SK-N-SH (cell line): ENCODE measurements around the gene MYDGF. TPM values are rescaled to one million over a fixed set of nuclear protein-coding genes. Genes with fewer than 3 reads are reported as not detected.
A peak's percentile ranks its signal among the peaks of the same experiment; 100 is the strongest.

Experiments
- CTCF ChIA-PET: fragments of 300-600, 350-600 bp; formaldehyde crosslinking; extraction: SDS; loops from one replicate; lab custom pipeline; 2021; lab: Yijun Ruan, JAX
- POLR2A ChIA-PET: fragments of 350-600 bp; sonication (Branson Sonifier 250); formaldehyde crosslinking; extraction: SDS; loops from one replicate; lab custom pipeline; 2020; ENCODE audit warnings: antibody characterized with exemption, inconsistent platforms; lab: Yijun Ruan, JAX
- DNase-seq: peaks from one replicate; pipeline ENCODE4 v3.0.0; 2012
- H2AFZ ChIP-seq: fragments of 200-600 bp; sonication (generic); 2 replicates; pipeline ENCODE4 v1.8.1; 2016; ENCODE audit warnings: antibody characterized with exemption, mild to moderate bottlenecking, low read depth
- H3F3A ChIP-seq: fragments of 200-600 bp; sonication (generic); replicated peaks from 2 replicates; pipeline ENCODE3; 2016; ENCODE audit warnings: antibody characterized with exemption, mild to moderate bottlenecking; ENCODE audit not compliant: insufficient read depth
- H3K27ac ChIP-seq, 2 experiments: fragments of 200-500 bp in 1 of 2; fragments of 200-600 bp in 1 of 2; sonication (Bioruptor generic) in 1 of 2; sonication (generic), shearing (Covaris generic) in 1 of 2; 2 replicates each; pipeline versions ENCODE4 v1.5.1 to v1.6.1; 2014 to 2016; ENCODE audit warnings: low read depth in 2 of 2, inconsistent platforms in 1 of 2, low read length in 1 of 2, mild to moderate bottlenecking in 1 of 2, mixed read lengths in 1 of 2
- H3K27me3 ChIP-seq: fragments of 200-600 bp; sonication (generic), shearing (Covaris generic); 2 replicates; pipeline ENCODE4 v1.6.1; 2016; ENCODE audit warnings: mixed run types; ENCODE audit not compliant: insufficient read depth
- H3K36me3 ChIP-seq, 2 experiments: fragments of 200-500 bp in 1 of 2; fragments of 200-600 bp in 1 of 2; sonication (Bioruptor generic) in 1 of 2; sonication (generic) in 1 of 2; replicated peaks in 1 of 2; 2 replicates each; pipeline versions ENCODE3 to v1.5.1; 2014 to 2016; ENCODE audit warnings: low read length in 1 of 2, mild to moderate bottlenecking in 1 of 2; ENCODE audit not compliant: insufficient read depth in 2 of 2, control insufficient read depth in 1 of 2
- H3K4me1 ChIP-seq, 2 experiments: fragments of 200-500 bp in 1 of 2; fragments of 200-600 bp in 1 of 2; sonication (Bioruptor generic) in 1 of 2; sonication (generic), shearing (Covaris generic) in 1 of 2; 2 replicates each; pipeline versions ENCODE4 v1.5.1 to v1.6.1; 2014 to 2016; ENCODE audit warnings: low read depth in 1 of 2, low read length in 1 of 2, mixed run types in 1 of 2; ENCODE audit not compliant: insufficient read depth in 2 of 2, control insufficient read depth in 1 of 2
- H3K4me2 ChIP-seq: fragments of 200-600 bp; sonication (generic), shearing (Covaris generic); 2 replicates; pipeline ENCODE4 v1.6.1; 2017; ENCODE audit warnings: mixed run types
- H3K4me3 ChIP-seq, 2 experiments: fragments of 200-500 bp in 1 of 2; fragments of 200-600 bp in 1 of 2; sonication (Bioruptor generic) in 1 of 2; sonication (generic), shearing (Covaris generic) in 1 of 2; 2 replicates each; pipeline versions ENCODE4 v1.5.1 to v1.8.1; 2014 to 2016; ENCODE audit warnings: low read depth in 2 of 2, inconsistent platforms in 1 of 2, low read length in 1 of 2, mild to moderate bottlenecking in 1 of 2, mixed read lengths in 1 of 2, moderate library complexity in 1 of 2
- H3K79me2 ChIP-seq: fragments of 200-600 bp; sonication (generic); 2 replicates; pipeline ENCODE4 v1.8.1; 2017; ENCODE audit warnings: mild to moderate bottlenecking; ENCODE audit not compliant: insufficient read depth
- H3K9ac ChIP-seq: fragments of 200-600 bp; sonication (generic); 2 replicates; pipeline ENCODE4 v1.6.1; 2017; ENCODE audit warnings: mixed run types
- H3K9me2 ChIP-seq: fragments of 200-600 bp; sonication (generic); 2 replicates; pipeline ENCODE4 v1.6.1; 2017; ENCODE audit warnings: mixed run types
- H3K9me3 ChIP-seq: fragments of 200-600 bp; sonication (generic); 2 replicates; pipeline ENCODE4 v1.6.1; 2017; ENCODE audit warnings: mixed run types, mild to moderate bottlenecking, moderate library complexity
- H4K20me1 ChIP-seq: fragments of 200-600 bp; sonication (generic); 2 replicates; pipeline ENCODE4 v1.6.1; 2017; ENCODE audit warnings: mild to moderate bottlenecking, mixed run types; ENCODE audit not compliant: insufficient read depth
- ELF1 ChIP-seq: IDR thresholded peaks from 2 replicates; pipeline ENCODE4 v1.4.0; 2012
- EZH2phosphoT487 ChIP-seq: fragments of 200-600 bp; sonication (generic); IDR thresholded peaks from 2 replicates; pipeline ENCODE4 v1.6.1; 2017; ENCODE audit warnings: low read depth, mixed run types, mild to moderate bottlenecking, antibody characterized with exemption, moderate library complexity, borderline replicate concordance
- FOSL2 ChIP-seq: IDR thresholded peaks from 2 replicates; pipeline ENCODE4 v1.4.0; 2012; ENCODE audit warnings: low read depth, mild to moderate bottlenecking, moderate library complexity, borderline replicate concordance
- FOXJ3 ChIP-seq: sonication (generic); formaldehyde crosslinking; IDR thresholded peaks from 2 replicates; pipeline ENCODE4 v1.5.1; 2020; ENCODE audit warnings: mild to moderate bottlenecking, missing genetic modification reagents
- GABPA ChIP-seq: IDR thresholded peaks from 2 replicates; pipeline ENCODE4 v1.4.0; 2012; ENCODE audit warnings: low read depth, mild to moderate bottlenecking
- GATA2 ChIP-seq: sonication (generic); formaldehyde crosslinking; IDR thresholded peaks from 2 replicates; pipeline ENCODE4 v1.5.0; 2020; ENCODE audit warnings: mild to moderate bottlenecking, missing genetic modification reagents
- JUND ChIP-seq: IDR thresholded peaks from 2 replicates; pipeline ENCODE4 v1.4.0; 2012
- MEF2A ChIP-seq: IDR thresholded peaks from 2 replicates; pipeline ENCODE4 v1.4.0; 2012; ENCODE audit warnings: low read depth, borderline replicate concordance
- MXI1 ChIP-seq: IDR thresholded peaks from 2 replicates; pipeline ENCODE4 v1.6.1; 2012; ENCODE audit warnings: mild to moderate bottlenecking, low read depth, low read length, improper control_type of control experiment
- NFIC ChIP-seq: IDR thresholded peaks from 2 replicates; pipeline ENCODE4 v1.4.0; 2012; ENCODE audit warnings: borderline replicate concordance
- POLR2AphosphoS5 ChIP-seq: IDR thresholded peaks from 2 replicates; pipeline ENCODE4 v1.6.1; 2012; ENCODE audit warnings: low read depth, low read length
- RCOR1 ChIP-seq: fragments of 150-350 bp; IDR thresholded peaks from 2 replicates; pipeline ENCODE4 v1.6.1; 2017; ENCODE audit warnings: antibody characterized with exemption, low read length
- RXRA ChIP-seq: IDR thresholded peaks from 2 replicates; pipeline ENCODE4 v1.4.0; 2012; ENCODE audit warnings: low read depth, mild to moderate bottlenecking, borderline replicate concordance
- SIN3A ChIP-seq: IDR thresholded peaks from 2 replicates; pipeline ENCODE4 v1.6.1; 2012; ENCODE audit warnings: low read depth, mild to moderate bottlenecking, low read length, moderate library complexity, borderline replicate concordance
- SMC3 ChIP-seq: IDR thresholded peaks from 2 replicates; pipeline ENCODE4 v1.6.1; 2012; ENCODE audit warnings: low read depth, low read length, improper control_type of control experiment
- YY1 ChIP-seq: IDR thresholded peaks from 2 replicates; pipeline ENCODE4 v1.4.0; 2012; ENCODE audit warnings: low read depth, mild to moderate bottlenecking
- WGBS: methylation state at CpG from one replicate; pipeline ENCODE4 v1.1.6; 2017; ENCODE audit warnings: low lambda C conversion rate; 5-methylcytosine and 5-hydroxymethylcytosine counted together
- polyA plus RNA-seq, 3 experiments: library from polyadenylated mRNA; depleted of rRNA; stranded (reverse); fragments of >200 nt; gene quantifications; 2 replicates each; pipeline ENCODE4 v1.2.3, GENCODE V29; 2012
- TF ChIP-seq, protein P1 (sequence below): IDR thresholded peaks from 2 replicates; pipeline ENCODE4 v1.6.1; 2012; ENCODE audit warnings: mild to moderate bottlenecking, low read depth, low read length, moderate library complexity
- TF ChIP-seq, protein P2 (sequence below): IDR thresholded peaks from 2 replicates; pipeline ENCODE4; 2012
- TF ChIP-seq, protein P3 (sequence below): IDR thresholded peaks from 2 replicates; pipeline ENCODE4 v1.4.0; 2012; ENCODE audit warnings: low read depth, borderline replicate concordance

MYDGF gene
- polyA plus RNA-seq, 1 of the 3 experiments (the other 2 are of a cell fraction) = 312 TPM

DNA sequence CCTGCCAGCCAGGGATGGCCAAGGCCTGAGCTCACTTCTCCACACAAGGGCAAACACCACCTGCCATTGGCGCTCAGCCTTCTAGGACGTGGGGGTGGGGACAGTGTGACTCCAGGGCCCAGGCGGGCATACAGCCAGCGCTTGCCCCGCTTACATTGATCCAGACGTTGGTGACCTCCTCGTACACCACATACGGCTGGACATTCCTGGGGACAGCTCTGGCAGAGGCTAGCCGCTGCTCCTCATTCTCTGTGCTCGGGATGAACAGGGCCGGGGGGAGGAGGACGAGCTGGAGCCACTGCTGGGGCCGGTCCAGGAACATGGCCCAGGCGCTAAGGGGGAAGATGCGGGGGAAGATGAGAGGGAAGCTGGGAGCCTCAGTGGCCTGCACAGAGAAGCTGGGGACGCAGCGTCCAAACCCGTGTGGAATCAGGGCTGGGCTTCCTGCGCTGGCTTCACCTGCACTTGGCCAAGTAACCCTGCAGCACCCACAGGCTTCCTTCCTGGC, 25.1 kb upstream of the MYDGF start:
- ChIA-PET CTCF (no interaction called here), POLR2A (no interaction called here)
- Histone ChIP-seq H3K36me3 (peaks cover 35 to 53% of the 10 kb centered on the region in 2 experiments), H2AFZ (no peak overlapping the region), H4K20me1 (no peaks in the 10 kb centered on the region), H3K4me1 (peaks cover 0 to 28% of the 10 kb centered on the region in 2 experiments; a peak in 2 of 4 replicates), H3K9me3 (no peaks in the 10 kb centered on the region), H3K4me2 (no peak overlapping the region), H3K4me3 (no peak overlapping the region), H3K27ac (peak overlapping the region in 1 of 2 experiments; percentile 75; a peak in 2 of 4 replicates), H3K9me2 (no peaks in the 10 kb centered on the region), H3F3A (peaks cover 34% of the 10 kb centered on the region)
- WGBS = 97% methylated on average over 16 of the region's 19 CpGs
- no peak for TF ChIP-seq YY1
- no peak for TF ChIP-seq MEF2A
- TF ChIP-seq GABPA = no peak
- TF ChIP-seq, protein P1, sequence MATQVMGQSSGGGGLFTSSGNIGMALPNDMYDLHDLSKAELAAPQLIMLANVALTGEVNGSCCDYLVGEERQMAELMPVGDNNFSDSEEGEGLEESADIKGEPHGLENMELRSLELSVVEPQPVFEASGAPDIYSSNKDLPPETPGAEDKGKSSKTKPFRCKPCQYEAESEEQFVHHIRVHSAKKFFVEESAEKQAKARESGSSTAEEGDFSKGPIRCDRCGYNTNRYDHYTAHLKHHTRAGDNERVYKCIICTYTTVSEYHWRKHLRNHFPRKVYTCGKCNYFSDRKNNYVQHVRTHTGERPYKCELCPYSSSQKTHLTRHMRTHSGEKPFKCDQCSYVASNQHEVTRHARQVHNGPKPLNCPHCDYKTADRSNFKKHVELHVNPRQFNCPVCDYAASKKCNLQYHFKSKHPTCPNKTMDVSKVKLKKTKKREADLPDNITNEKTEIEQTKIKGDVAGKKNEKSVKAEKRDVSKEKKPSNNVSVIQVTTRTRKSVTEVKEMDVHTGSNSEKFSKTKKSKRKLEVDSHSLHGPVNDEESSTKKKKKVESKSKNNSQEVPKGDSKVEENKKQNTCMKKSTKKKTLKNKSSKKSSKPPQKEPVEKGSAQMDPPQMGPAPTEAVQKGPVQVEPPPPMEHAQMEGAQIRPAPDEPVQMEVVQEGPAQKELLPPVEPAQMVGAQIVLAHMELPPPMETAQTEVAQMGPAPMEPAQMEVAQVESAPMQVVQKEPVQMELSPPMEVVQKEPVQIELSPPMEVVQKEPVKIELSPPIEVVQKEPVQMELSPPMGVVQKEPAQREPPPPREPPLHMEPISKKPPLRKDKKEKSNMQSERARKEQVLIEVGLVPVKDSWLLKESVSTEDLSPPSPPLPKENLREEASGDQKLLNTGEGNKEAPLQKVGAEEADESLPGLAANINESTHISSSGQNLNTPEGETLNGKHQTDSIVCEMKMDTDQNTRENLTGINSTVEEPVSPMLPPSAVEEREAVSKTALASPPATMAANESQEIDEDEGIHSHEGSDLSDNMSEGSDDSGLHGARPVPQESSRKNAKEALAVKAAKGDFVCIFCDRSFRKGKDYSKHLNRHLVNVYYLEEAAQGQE = no peak
- TF ChIP-seq FOXJ3 (CRISPR knock-in tag) = no peak
- TF ChIP-seq RXRA = no peak
- no peak for TF ChIP-seq POLR2AphosphoS5
- TF ChIP-seq, protein P2, sequence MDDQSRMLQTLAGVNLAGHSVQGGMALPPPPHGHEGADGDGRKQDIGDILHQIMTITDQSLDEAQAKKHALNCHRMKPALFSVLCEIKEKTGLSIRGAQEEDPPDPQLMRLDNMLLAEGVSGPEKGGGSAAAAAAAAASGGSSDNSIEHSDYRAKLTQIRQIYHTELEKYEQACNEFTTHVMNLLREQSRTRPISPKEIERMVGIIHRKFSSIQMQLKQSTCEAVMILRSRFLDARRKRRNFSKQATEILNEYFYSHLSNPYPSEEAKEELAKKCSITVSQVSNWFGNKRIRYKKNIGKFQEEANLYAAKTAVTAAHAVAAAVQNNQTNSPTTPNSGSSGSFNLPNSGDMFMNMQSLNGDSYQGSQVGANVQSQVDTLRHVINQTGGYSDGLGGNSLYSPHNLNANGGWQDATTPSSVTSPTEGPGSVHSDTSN = no peak
- TF ChIP-seq SMC3 = no peak
- TF ChIP-seq SIN3A = no peak
- TF ChIP-seq GATA2 (CRISPR knock-in tag) = no peak
- TF ChIP-seq, protein P3, sequence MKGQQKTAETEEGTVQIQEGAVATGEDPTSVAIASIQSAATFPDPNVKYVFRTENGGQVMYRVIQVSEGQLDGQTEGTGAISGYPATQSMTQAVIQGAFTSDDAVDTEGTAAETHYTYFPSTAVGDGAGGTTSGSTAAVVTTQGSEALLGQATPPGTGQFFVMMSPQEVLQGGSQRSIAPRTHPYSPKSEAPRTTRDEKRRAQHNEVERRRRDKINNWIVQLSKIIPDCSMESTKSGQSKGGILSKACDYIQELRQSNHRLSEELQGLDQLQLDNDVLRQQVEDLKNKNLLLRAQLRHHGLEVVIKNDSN = no peak
- TF ChIP-seq RCOR1 = no peak
- no peak for TF ChIP-seq ELF1
- TF ChIP-seq EZH2phosphoT487 = no peak
- TF ChIP-seq FOSL2 = no peak
- TF ChIP-seq JUND = no peak
- TF ChIP-seq MXI1 = no peak
- no peak for TF ChIP-seq NFIC
- TF ChIP-seq, all 33 proteins: peak for 0
- H3K79me2 ChIP-seq = no peaks in the 10 kb centered on the region; the same call in 1 of the 2 replicates
- H3K9ac ChIP-seq = no peak overlapping the region
- no peaks in the 10 kb centered on the region for H3K27me3 ChIP-seq
- no peak for DNase-seq
